ENCODE measurements around the gene TMEM63C. TPM values are rescaled to one million over a fixed set of nuclear protein-coding genes. Genes with fewer than 3 reads are reported as not detected.

Gene TMEM63C
- total RNA-seq, 1 donor from 2014 or later = 0.91 TPM

GRCh38 chr14:77299771-77300170 is 118.2 kb downstream of the TMEM63C start:
- no peak overlapping the region for H3K27ac Mint-ChIP-seq (ENCODE audit: unreplicated experiment)
- no peaks in the 10 kb centered on the region for H3K27me3 Mint-ChIP-seq (ENCODE audit: low read depth)
- peaks cover 19% of the 10 kb centered on the region for H3K36me3 Mint-ChIP-seq (ENCODE audit: low read depth)
- no peaks in the 10 kb centered on the region for H3K9me3 Mint-ChIP-seq
- H3K4me1 Mint-ChIP-seq = peaks cover 29% of the 10 kb centered on the region
- no peak overlapping the region for H3K4me3 Mint-ChIP-seq
- TF ChIP-seq CTCF (conservative IDR thresholded peaks at IDR 0.05) = no peak
- DNase-seq (ENCODE audit: low read depth, low spot score) = no peak

- DNase-seq (ENCODE audit: low read depth, low spot score) = peak; percentile 83
- peak; percentile 87 for TF ChIP-seq CTCF (conservative IDR thresholded peaks at IDR 0.05)
- H3K9me3 Mint-ChIP-seq = no peaks in the 10 kb centered on the region
- H3K4me3 Mint-ChIP-seq = peak overlapping the region; percentile 36
- peak overlapping the region; percentile 29 for H3K27ac Mint-ChIP-seq (ENCODE audit: unreplicated experiment)
- H3K36me3 Mint-ChIP-seq (ENCODE audit: low read depth) = peaks cover 18% of the 10 kb centered on the region
- H3K4me1 Mint-ChIP-seq = peaks cover 39% of the 10 kb centered on the region
- H3K27me3 Mint-ChIP-seq (ENCODE audit: low read depth) = no peaks in the 10 kb centered on the region
Measured at GRCh38 chr14:77301103-77301502, 119.5 kb downstream of the TMEM63C start.

- no peaks in the 10 kb centered on the region for H3K27me3 Mint-ChIP-seq (ENCODE audit: low read depth)
- TF ChIP-seq CTCF (conservative IDR thresholded peaks at IDR 0.05) = no peak
- H3K36me3 Mint-ChIP-seq (ENCODE audit: low read depth) = peaks cover 9% of the 10 kb centered on the region
- H3K27ac Mint-ChIP-seq (ENCODE audit: unreplicated experiment) = no peak overlapping the region
- no peak for DNase-seq (ENCODE audit: low read depth, low spot score)
- no peaks in the 10 kb centered on the region for H3K9me3 Mint-ChIP-seq
- peaks cover 48% of the 10 kb centered on the region for H3K4me1 Mint-ChIP-seq
- no peak overlapping the region for H3K4me3 Mint-ChIP-seq
Measured at GRCh38 chr14:77302926-77303325, 121.3 kb downstream of the TMEM63C start.

GRCh38 chr14:77303417-77304156 is 122.0 kb downstream of the TMEM63C start:
- Mint-ChIP-seq H3K27ac (ENCODE audit: unreplicated experiment) (peak overlapping the region; percentile 79), H3K4me1 (peaks cover 49% of the 10 kb centered on the region), H3K9me3 (no peaks in the 10 kb centered on the region), H3K36me3 (ENCODE audit: low read depth) (peaks cover 6% of the 10 kb centered on the region), H3K4me3 (no peak overlapping the region), H3K27me3 (ENCODE audit: low read depth) (no peaks in the 10 kb centered on the region)
- no peak for TF ChIP-seq CTCF (conservative IDR thresholded peaks at IDR 0.05)
- DNase-seq (ENCODE audit: low read depth, low spot score) = no peak

GRCh38 chr14:77305696-77306095 is 124.1 kb downstream of the TMEM63C start:
- peaks cover 53% of the 10 kb centered on the region for H3K4me1 Mint-ChIP-seq
- no peaks in the 10 kb centered on the region for H3K27me3 Mint-ChIP-seq (ENCODE audit: low read depth)
- TF ChIP-seq CTCF (conservative IDR thresholded peaks at IDR 0.05) = no peak
- no peak overlapping the region for H3K4me3 Mint-ChIP-seq
- DNase-seq (ENCODE audit: low read depth, low spot score) = no peak
- H3K36me3 Mint-ChIP-seq (ENCODE audit: low read depth) = peaks cover 6% of the 10 kb centered on the region
- no peaks in the 10 kb centered on the region for H3K9me3 Mint-ChIP-seq
- no peak overlapping the region for H3K27ac Mint-ChIP-seq (ENCODE audit: unreplicated experiment)
